Endothelial cell of umbilical vein (primary cell): ENCODE data around the gene ECI1.
"Not testable (repeated sequence)": the region's sequence is repeated elsewhere in the genome, so short reads cannot be mapped to it uniquely, and the experiment has no call there.

ENCODE experiments used
- CTCF ChIP-seq, 2 donors: IDR thresholded peaks; 1 replicate in 1 of 2; 2 replicates in 1 of 2; pipeline ENCODE4 v1.5.1; 2011; ENCODE audit warnings: low read length in 2 of 2, mild to moderate bottlenecking in 2 of 2, moderate library complexity in 2 of 2, control low read depth in 1 of 2, inconsistent platforms in 1 of 2, low read depth in 1 of 2; ENCODE audit not compliant: insufficient read depth in 1 of 2; ENCODE audit errors: extremely low read depth in 1 of 2
- MAX ChIP-seq: IDR thresholded peaks from 2 replicates; pipeline ENCODE4 v1.6.1; 2011; ENCODE audit not compliant: insufficient read depth, insufficient read length
- POLR2A ChIP-seq: IDR thresholded peaks from 2 replicates; pipeline ENCODE4 v1.6.1; 2012; ENCODE audit warnings: low read depth, mild to moderate bottlenecking, control low read depth, low read length

DNA sequence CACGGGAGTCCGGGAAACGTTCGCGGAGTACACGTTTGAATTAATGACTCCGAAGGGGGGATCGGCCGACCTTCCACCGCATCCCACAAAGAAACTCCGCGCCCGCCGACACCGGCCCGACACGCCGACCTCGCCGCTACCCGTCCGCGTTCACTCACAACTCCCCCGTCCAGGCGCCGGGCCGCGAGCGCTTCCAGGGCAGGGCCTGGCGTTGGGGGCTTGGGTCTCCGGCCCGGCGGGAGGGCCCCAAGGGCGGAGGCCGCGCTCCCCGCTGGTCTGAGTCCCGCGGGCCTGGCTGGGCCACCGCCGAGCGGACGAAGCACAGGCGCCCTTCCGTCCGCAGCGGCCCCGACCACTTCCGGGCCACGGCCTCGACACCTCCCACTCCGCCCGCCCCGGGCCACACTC, 16.1 kb upstream of the ECI1 start:
- not testable (repeated sequence) for TF ChIP-seq POLR2A; CTCF (IDR thresholded peaks at IDR 0.05; ENCODE audit: extremely low read depth in 1 of 2, insufficient read depth in 1 of 2, low read depth in 1 of 2, low read length in 2 of 2); MAX
